ENCODE data around the gene ZC3H4.
"Not testable (repeated sequence)": the region's sequence is repeated elsewhere in the genome, so short reads cannot be mapped to it uniquely, and the experiment has no call there.

The ZC3H4 gene

GRCh38 chr19:47107202-47107952 lies 6.2 kb downstream of the ZC3H4 start:
- no peak for DNase-seq

- DNase-seq, result no peak
Measured at GRCh38 chr19:47106821-47107201, 6.8 kb downstream of the ZC3H4 start.

GRCh38 chr19:47105874-47106273 lies 7.7 kb downstream of the ZC3H4 start:
- no peak for DNase-seq

GRCh38 chr19:47104680-47105079 lies 8.9 kb downstream of the ZC3H4 start:
- no peak for DNase-seq

- DNase-seq, result no peak
Measured at GRCh38 chr19:47102346-47103060, 11.1 kb downstream of the ZC3H4 start.

- DNase-seq, result not testable (repeated sequence)
Measured at GRCh38 chr19:47101116-47101515, 12.5 kb downstream of the ZC3H4 start.

GRCh38 chr19:47100290-47100689 lies 13.3 kb downstream of the ZC3H4 start:
- DNase-seq, result no peak

- DNase-seq, result no peak
Measured at GRCh38 chr19:47099576-47100050, 14.0 kb downstream of the ZC3H4 start.

- DNase-seq, result no peak
Measured at GRCh38 chr19:47098608-47099007, 15.0 kb downstream of the ZC3H4 start.

- no peak for DNase-seq
Measured at GRCh38 chr19:47097396-47098201, 16.0 kb downstream of the ZC3H4 start.

- no peak for DNase-seq
Measured at GRCh38 chr19:47096721-47097120, 16.9 kb downstream of the ZC3H4 start.

GRCh38 chr19:47096100-47096704 lies 17.4 kb downstream of the ZC3H4 start:
- no peak for DNase-seq

- no peak for DNase-seq
Measured at GRCh38 chr19:47095476-47096099, 18.0 kb downstream of the ZC3H4 start.

- peak; percentile 18 for DNase-seq
Measured at GRCh38 chr19:47094557-47095475, 18.8 kb downstream of the ZC3H4 start.

- DNase-seq, result peak; percentile 8
Measured at GRCh38 chr19:47093841-47094240, 19.7 kb downstream of the ZC3H4 start.

- DNase-seq, result no peak
Measured at GRCh38 chr19:47093254-47093653, 20.3 kb downstream of the ZC3H4 start.

GRCh38 chr19:47089767-47090350 lies 23.7 kb downstream of the ZC3H4 start:
- no peak for DNase-seq

GRCh38 chr19:47086280-47086679 lies 27.3 kb downstream of the ZC3H4 start:
- no peak for DNase-seq

- DNase-seq, result no peak
Measured at GRCh38 chr19:47084879-47085439, 28.6 kb downstream of the ZC3H4 start.

- DNase-seq, result no peak
Measured at GRCh38 chr19:47082493-47082892, 31.1 kb downstream of the ZC3H4 start.

- no peak for DNase-seq
Measured at GRCh38 chr19:47081095-47081494, 32.5 kb downstream of the ZC3H4 start.
